GM18505 (cell line): ENCODE data around the gene RGMB.

ENCODE experiments used
- ATAC-seq: cut with Tn5 transposase; IDR thresholded peaks from one replicate; pipeline ENCODE4 v1.9.1; 2021; ENCODE audit not compliant: unreplicated experiment
- POLR2A ChIP-seq: IDR thresholded peaks from 4 replicates; pipeline ENCODE4 v1.6.1; 2011; ENCODE audit warnings: borderline replicate concordance; ENCODE audit not compliant: insufficient read depth, insufficient read length; ENCODE audit errors: extremely low read depth

The RGMB gene

GRCh38 chr5:98753507-98753906 is 20.0 kb upstream of the RGMB start:
- ATAC-seq, result no peak
- no peak for TF ChIP-seq POLR2A

- ATAC-seq, result no peak
- TF ChIP-seq POLR2A, result no peak
Measured at GRCh38 chr5:98755406-98755805, 18.1 kb upstream of the RGMB start.

- no peak for ATAC-seq
- no peak for TF ChIP-seq POLR2A
Measured at GRCh38 chr5:98757978-98758377, 15.5 kb upstream of the RGMB start.

- no peak for ATAC-seq
- no peak for TF ChIP-seq POLR2A
Measured at GRCh38 chr5:98763001-98763630, 10.3 kb upstream of the RGMB start.

GRCh38 chr5:98765815-98766214 is 7.6 kb upstream of the RGMB start:
- ATAC-seq, result no peak
- TF ChIP-seq POLR2A, result no peak

GRCh38 chr5:98767581-98767980 is 5.9 kb upstream of the RGMB start:
- no peak for TF ChIP-seq POLR2A
- ATAC-seq, result no peak

GRCh38 chr5:98768160-98768959 is 5.1 kb upstream of the RGMB start:
- ATAC-seq, result peak; percentile 43
- no peak for TF ChIP-seq POLR2A

GRCh38 chr5:98768960-98769209 is 4.6 kb upstream of the RGMB start:
- no peak for ATAC-seq
- TF ChIP-seq POLR2A, result no peak

- ATAC-seq, result no peak
- TF ChIP-seq POLR2A, result no peak
Measured at GRCh38 chr5:98769210-98769958, 4.1 kb upstream of the RGMB start.

- TF ChIP-seq POLR2A, result no peak
- ATAC-seq, result no peak
Measured at GRCh38 chr5:98769959-98770208, 3.6 kb upstream of the RGMB start.

GRCh38 chr5:98770209-98770910 is 3.1 kb upstream of the RGMB start:
- no peak for ATAC-seq
- TF ChIP-seq POLR2A, result no peak

GRCh38 chr5:98770911-98771322 is 2.5 kb upstream of the RGMB start:
- no peak for TF ChIP-seq POLR2A
- ATAC-seq, result no peak

GRCh38 chr5:98771382-98772109 is 1.9 kb upstream of the RGMB start:
- no peak for ATAC-seq
- no peak for TF ChIP-seq POLR2A
